Endothelial cell of hepatic sinusoid (primary cell): ENCODE data around the gene LCOR.

ENCODE experiments used
- in situ Hi-C: cut with HindIII; loops from 2 replicates; pipeline ENCODE4 v1.10.0; 2017; ENCODE audit warnings: low sequenced_read_pairs

Gene LCOR

GRCh38 chr10:96984541-96985131 lies 152.5 kb downstream of the LCOR start:
- in situ Hi-C loops = loop anchor here (5.0 kb wide), 1 partner anchor 53 kb away; no protein-coding TSS in a partner anchor

GRCh38 chr10:96986200-96986856 lies 154.2 kb downstream of the LCOR start:
- in situ Hi-C loops = loop anchor here (5.0 kb wide), 1 partner anchor 51 kb away; no protein-coding TSS in a partner anchor

GRCh38 chr10:96987141-96987841 lies 155.2 kb downstream of the LCOR start:
- in situ Hi-C loops = loop anchor here (5.0 kb wide), 1 partner anchor 50 kb away; no protein-coding TSS in a partner anchor

GRCh38 chr10:96987842-96988175 lies 155.7 kb downstream of the LCOR start:
- in situ Hi-C loops = loop anchor here (5.0 kb wide), 1 partner anchor 49 kb away; no protein-coding TSS in a partner anchor

GRCh38 chr10:96988426-96988825 lies 156.3 kb downstream of the LCOR start:
- in situ Hi-C loops = loop anchor here (5.0 kb wide), 1 partner anchor 49 kb away; no protein-coding TSS in a partner anchor

GRCh38 chr10:96991313-96991841 lies 159.3 kb downstream of the LCOR start:
- in situ Hi-C loops = no loop called here

GRCh38 chr10:96992721-96993120 lies 160.6 kb downstream of the LCOR start:
- in situ Hi-C loops = no loop called here

- in situ Hi-C loops = no loop called here
These were observed 163.8 kb downstream of the LCOR start for GRCh38 chr10:96995851-96996250.

GRCh38 chr10:96996275-96996965 lies 164.3 kb downstream of the LCOR start:
- in situ Hi-C loops = no loop called here

GRCh38 chr10:96998329-96998888 lies 166.3 kb downstream of the LCOR start:
- in situ Hi-C loops = no loop called here

- in situ Hi-C loops = no loop called here
These were observed 167.2 kb downstream of the LCOR start for GRCh38 chr10:96999337-96999736.

- in situ Hi-C loops = no loop called here
These were observed 167.9 kb downstream of the LCOR start for GRCh38 chr10:96999987-97000386.

GRCh38 chr10:97000487-97001182 lies 168.5 kb downstream of the LCOR start:
- in situ Hi-C loops = no loop called here

GRCh38 chr10:97001183-97001991 lies 169.3 kb downstream of the LCOR start:
- in situ Hi-C loops = no loop called here

- in situ Hi-C loops = no loop called here
These were observed 170.6 kb downstream of the LCOR start for GRCh38 chr10:97002670-97003069.

GRCh38 chr10:97003151-97003803 lies 171.2 kb downstream of the LCOR start:
- in situ Hi-C loops = no loop called here

- in situ Hi-C loops = no loop called here
These were observed 171.7 kb downstream of the LCOR start for GRCh38 chr10:97003804-97004201.

GRCh38 chr10:97004591-97004990 lies 172.5 kb downstream of the LCOR start:
- in situ Hi-C loops = no loop called here

- in situ Hi-C loops = no loop called here
These were observed 173.3 kb downstream of the LCOR start for GRCh38 chr10:97005349-97005748.
